Dermis blood vessel endothelial cell (primary cell): ENCODE measurements around the gene NEK3. TPM values are rescaled to one million over a fixed set of nuclear protein-coding genes. Genes with fewer than 3 reads are reported as not detected.
"Not testable (repeated sequence)": the region's sequence is repeated elsewhere in the genome, so short reads cannot be mapped to it uniquely, and the experiment has no call there.

ENCODE experiments used
- DNase-seq: peaks from one replicate; pipeline ENCODE4 v3.0.0; 2010
- total RNA-seq: library from RNA; depleted of rRNA; stranded (reverse); fragments of >200 nt; gene quantifications from 2 replicates; pipeline ENCODE4 v1.2.3, GENCODE V29; 2014

The NEK3 gene
- total RNA-seq: 13.2 and 17.9 TPM in 2 replicates

GRCh38 chr13:52159159-52159982 is at the start of gene NEK3:
NEK3 (minus strand) TSS chr13:52159597; CDS start chr13:52156191, 3,406 bp downstream.
- DNase-seq: peak; percentile 79

GRCh38 chr13:52208384-52208783 is 49.0 kb upstream of the NEK3 start:
- DNase-seq: not testable (repeated sequence)

GRCh38 chr13:52207896-52208295 is 48.5 kb upstream of the NEK3 start:
- not testable (repeated sequence) for DNase-seq

GRCh38 chr13:52207337-52207736 is 47.9 kb upstream of the NEK3 start:
- DNase-seq: not testable (repeated sequence)

GRCh38 chr13:52204546-52204945 is 45.1 kb upstream of the NEK3 start:
- not testable (repeated sequence) for DNase-seq

- not testable (repeated sequence) for DNase-seq
Measured at GRCh38 chr13:52203864-52204263, 44.5 kb upstream of the NEK3 start.

GRCh38 chr13:52202506-52202905 is 43.1 kb upstream of the NEK3 start:
- not testable (repeated sequence) for DNase-seq

GRCh38 chr13:52201439-52202193 is 42.2 kb upstream of the NEK3 start:
- DNase-seq: peak; percentile 81

GRCh38 chr13:52195401-52195837 is 36.0 kb upstream of the NEK3 start:
- DNase-seq: peak; percentile 84

- peak; percentile 80 for DNase-seq
Measured at GRCh38 chr13:52194184-52194868, 34.9 kb upstream of the NEK3 start.

GRCh38 chr13:52193587-52194183 is 34.3 kb upstream of the NEK3 start:
- DNase-seq: peak; percentile 47

GRCh38 chr13:52187424-52188187 is 28.2 kb upstream of the NEK3 start:
- peak; percentile 14 for DNase-seq

- no peak for DNase-seq
Measured at GRCh38 chr13:52187029-52187423, 27.6 kb upstream of the NEK3 start.

- DNase-seq: peak; percentile 72
Measured at GRCh38 chr13:52181316-52181954, 22.0 kb upstream of the NEK3 start.

GRCh38 chr13:52179925-52180324 is 20.5 kb upstream of the NEK3 start:
- DNase-seq: no peak

GRCh38 chr13:52177276-52177675 is 17.9 kb upstream of the NEK3 start:
- no peak for DNase-seq

- DNase-seq: peak; percentile 36
Measured at GRCh38 chr13:52173970-52174369, 14.6 kb upstream of the NEK3 start.

GRCh38 chr13:52173373-52173772 is 14.0 kb upstream of the NEK3 start:
- no peak for DNase-seq

- DNase-seq: not testable (repeated sequence)
Measured at GRCh38 chr13:52171686-52172085, 12.3 kb upstream of the NEK3 start.

- DNase-seq: not testable (repeated sequence)
Measured at GRCh38 chr13:52170828-52171391, 11.5 kb upstream of the NEK3 start.

- no peak for DNase-seq
Measured at GRCh38 chr13:52169839-52170238, 10.4 kb upstream of the NEK3 start.
